ENCODE results near the gene DCLK2.
"Not testable (repeated sequence)": the region's sequence is repeated elsewhere in the genome, so short reads cannot be mapped to it uniquely, and the experiment has no call there.

DCLK2 gene

GRCh38 chr4:150158041-150158440, 79.8 kb downstream of the DCLK2 start:
- no peak for DNase-seq

- DNase-seq: no peak
Observed at GRCh38 chr4:150160473-150160872, 82.2 kb downstream of the DCLK2 start.

- DNase-seq: no peak
Observed at GRCh38 chr4:150161109-150161508, 82.9 kb downstream of the DCLK2 start.

GRCh38 chr4:150162020-150162419, 83.8 kb downstream of the DCLK2 start:
- DNase-seq: not testable (repeated sequence)

- DNase-seq: no peak
Observed at GRCh38 chr4:150164055-150164454, 85.8 kb downstream of the DCLK2 start.

GRCh38 chr4:150164956-150165629, 86.8 kb downstream of the DCLK2 start:
- peak; percentile 10 for DNase-seq

GRCh38 chr4:150167054-150167453, 88.8 kb downstream of the DCLK2 start:
- DNase-seq: no peak

GRCh38 chr4:150173432-150173861, 95.2 kb downstream of the DCLK2 start:
- DNase-seq: no peak

- no peak for DNase-seq
Observed at GRCh38 chr4:150173982-150174398, 95.7 kb downstream of the DCLK2 start.

GRCh38 chr4:150176547-150176946, 98.3 kb downstream of the DCLK2 start:
- DNase-seq: no peak

- no peak for DNase-seq
Observed at GRCh38 chr4:150178161-150178560, 99.9 kb downstream of the DCLK2 start.

GRCh38 chr4:150181536-150181935, 103.3 kb downstream of the DCLK2 start:
- DNase-seq: no peak

- no peak for DNase-seq
Observed at GRCh38 chr4:150182794-150183193, 104.5 kb downstream of the DCLK2 start.

- not testable (repeated sequence) for DNase-seq
Observed at GRCh38 chr4:150185033-150185432, 106.8 kb downstream of the DCLK2 start.

GRCh38 chr4:150192986-150193385, 114.7 kb downstream of the DCLK2 start:
- no peak for DNase-seq

- not testable (repeated sequence) for DNase-seq
Observed at GRCh38 chr4:150197256-150197655, 119.0 kb downstream of the DCLK2 start.

- DNase-seq: no peak
Observed at GRCh38 chr4:150199056-150199455, 120.8 kb downstream of the DCLK2 start.

GRCh38 chr4:150205016-150205415, 126.8 kb downstream of the DCLK2 start:
- DNase-seq: no peak

- DNase-seq: no peak
Observed at GRCh38 chr4:150206265-150206664, 128.0 kb downstream of the DCLK2 start.

- DNase-seq: no peak
Observed at GRCh38 chr4:150206954-150207353, 128.7 kb downstream of the DCLK2 start.

- DNase-seq: no peak
Observed at GRCh38 chr4:150207871-150208270, 129.6 kb downstream of the DCLK2 start.

GRCh38 chr4:150209140-150209829, 131.0 kb downstream of the DCLK2 start:
- DNase-seq: no peak

- no peak for DNase-seq
Observed at GRCh38 chr4:150211016-150211415, 132.8 kb downstream of the DCLK2 start.

- DNase-seq: no peak
Observed at GRCh38 chr4:150211799-150212445, 133.7 kb downstream of the DCLK2 start.
